Measurements from ENCODE around the gene PMIS2. TPM values are rescaled to one million over a fixed set of nuclear protein-coding genes. Genes with fewer than 3 reads are reported as not detected.

Gene PMIS2
- total RNA-seq, 1 experiment from 2014 or later, result not detected

DNA sequence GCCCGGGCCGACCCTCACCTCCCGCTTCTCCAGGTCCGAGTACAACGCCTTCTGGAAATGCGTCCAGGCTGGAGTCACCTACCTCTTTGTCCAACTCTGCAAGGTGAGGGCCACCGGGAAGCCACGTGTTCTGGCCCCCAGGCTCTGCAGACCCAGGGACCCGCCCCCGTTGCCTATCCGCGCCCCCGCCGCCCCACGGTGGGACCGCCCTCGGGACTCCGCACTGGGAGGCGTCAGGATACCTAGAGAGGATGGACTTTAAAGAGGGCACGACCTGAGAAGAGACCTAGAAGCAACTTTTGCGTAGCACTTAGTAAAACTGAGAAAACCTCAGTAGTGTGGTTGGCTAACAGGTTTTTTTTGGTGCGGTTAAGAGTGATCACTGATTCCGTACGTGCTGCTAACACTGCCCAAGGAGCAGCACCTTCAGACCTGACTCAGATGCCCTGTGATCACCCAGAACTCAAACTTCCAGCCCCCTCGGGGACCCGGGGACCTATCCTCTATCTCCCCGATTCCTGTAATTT, 40.1 kb upstream of the PMIS2 start:
- in situ Hi-C loops (cut with HindIII; ENCODE audit: low pct_unique_long_range_greater_than_20kb, low sequenced_read_pairs), result no loop called here
- Histone ChIP-seq H3K4me3 (ENCODE audit: low read depth in 2 of 2, low read length in 2 of 2) (peak overlapping the region; percentile 79 to 98), H3K27me3 (ENCODE audit: control insufficient read depth, insufficient read depth, low read length) (no peaks in the 10 kb centered on the region), H3K36me3 (ENCODE audit: control insufficient read depth, insufficient read depth, low read length) (peaks cover 6% of the 10 kb centered on the region; the same call in 1 of the 2 replicates), H3K4me1 (ENCODE audit: control insufficient read depth, insufficient read depth, low read length) (peaks cover 12% of the 10 kb centered on the region), H3K27ac (ENCODE audit: low read length) (peak overlapping the region; percentile 97), H3K9me3 (ENCODE audit: control insufficient read depth, insufficient read depth, low read depth, low read length) (no peaks in the 10 kb centered on the region)
- CTCF ChIA-PET, result no interaction called here
- DNase-seq (ENCODE audit: low read depth, low spot score) (no peak), ATAC-seq (peak; percentile 79)
- no peak for TF ChIP-seq CTCF (IDR thresholded peaks at IDR 0.05)
- no peak for TF ChIP-seq SIN3A (IDR thresholded peaks at IDR 0.05; ENCODE audit: borderline replicate concordance, insufficient read depth, low read depth, low read length)
- TF ChIP-seq REST (IDR thresholded peaks at IDR 0.05; ENCODE audit: insufficient read depth in 1 of 2, low read depth in 2 of 2, low read length in 1 of 2), result no peak
- TF ChIP-seq POLR2AphosphoS5 (IDR thresholded peaks at IDR 0.05; ENCODE audit: low read depth, low read length), result no peak
- TF ChIP-seq TCF7L2 (IDR thresholded peaks at IDR 0.05; ENCODE audit: low read depth, low read length), result no peak
- intact Hi-C loops (cut with micrococcal nuclease; ENCODE audit: unreplicated experiment), result no loop called here
- no TSS peak for BruUV-seq (replicated peaks)
- POLR2A ChIA-PET, result no interaction called here

- peaks cover 12% of the 10 kb centered on the region for H3K4me1 ChIP-seq (ENCODE audit: control insufficient read depth, insufficient read depth, low read length)
- no peak for TF ChIP-seq SIN3A (IDR thresholded peaks at IDR 0.05; ENCODE audit: borderline replicate concordance, insufficient read depth, low read depth, low read length)
- CTCF ChIA-PET, result no interaction called here
- in situ Hi-C loops (cut with HindIII; ENCODE audit: low pct_unique_long_range_greater_than_20kb, low sequenced_read_pairs), result no loop called here
- H3K27me3 ChIP-seq (ENCODE audit: control insufficient read depth, insufficient read depth, low read length), result no peaks in the 10 kb centered on the region
- peaks cover 6% of the 10 kb centered on the region; the same call in 1 of the 2 replicates for H3K36me3 ChIP-seq (ENCODE audit: control insufficient read depth, insufficient read depth, low read length)
- TSS peak; percentile 91 for BruUV-seq (replicated peaks)
- no peak for DNase-seq (ENCODE audit: low read depth, low spot score)
- ATAC-seq, result no peak
- intact Hi-C loops (cut with micrococcal nuclease; ENCODE audit: unreplicated experiment), result no loop called here
- no peaks in the 10 kb centered on the region for H3K9me3 ChIP-seq (ENCODE audit: control insufficient read depth, insufficient read depth, low read depth, low read length)
- POLR2A ChIA-PET, result no interaction called here
- H3K27ac ChIP-seq (ENCODE audit: low read length), result peak overlapping the region; percentile 97
- peak overlapping the region; percentile 79 to 98 for H3K4me3 ChIP-seq (ENCODE audit: low read depth in 2 of 2, low read length in 2 of 2)
These were observed 39.4 kb upstream of the PMIS2 start for GRCh38 chr19:35546532-35546931.

- Histone ChIP-seq H3K4me1 (ENCODE audit: control insufficient read depth, insufficient read depth, low read length) (peaks cover 12% of the 10 kb centered on the region), H3K36me3 (ENCODE audit: control insufficient read depth, insufficient read depth, low read length) (peaks cover 6% of the 10 kb centered on the region; the same call in 1 of the 2 replicates), H3K27me3 (ENCODE audit: control insufficient read depth, insufficient read depth, low read length) (no peaks in the 10 kb centered on the region), H3K27ac (ENCODE audit: low read length) (no peak overlapping the region), H3K9me3 (ENCODE audit: control insufficient read depth, insufficient read depth, low read depth, low read length) (no peaks in the 10 kb centered on the region), H3K4me3 (ENCODE audit: low read depth in 2 of 2, low read length in 2 of 2) (no peak overlapping the region)
- no TSS peak for BruUV-seq (replicated peaks)
- DNase-seq (ENCODE audit: low read depth, low spot score), result peak; percentile 33
- in situ Hi-C loops (cut with HindIII; ENCODE audit: low pct_unique_long_range_greater_than_20kb, low sequenced_read_pairs) (no loop called here), intact Hi-C loops (cut with micrococcal nuclease; ENCODE audit: unreplicated experiment) (no loop called here)
- TF ChIP-seq TCF7L2 (IDR thresholded peaks at IDR 0.05; ENCODE audit: low read depth, low read length), result no peak
- TF ChIP-seq CTCF (IDR thresholded peaks at IDR 0.05), result peak; percentile 96
- POLR2A ChIA-PET, result no interaction called here
- peak; percentile 42; the same call in 1 of the 2 replicates for ATAC-seq
- CTCF ChIA-PET, result interaction anchor here (0.6 to 1.4 kb wide), 4 partner anchors 96 to 719 kb away, joined by 3 to 6 read pairs (median 4); partner anchors contain the start of gene COX6B1
These were observed 36.7 kb upstream of the PMIS2 start for GRCh38 chr19:35549174-35549788.

All from Panc1 (cell line).